ENCODE data around the gene PPM1E.

- TF ChIP-seq CTCF (IDR thresholded peaks at IDR 0.05) = no peak
- TF ChIP-seq POLR2A (IDR thresholded peaks at IDR 0.05) = no peak
Observed at GRCh38 chr17:58840820-58841612, 85.4 kb downstream of the PPM1E start.

Measured in body of pancreas (tissue), 4 donors.